Iris pigment epithelial cell (primary cell): ENCODE results near the gene COMMD3.
"Not testable (repeated sequence)": the region's sequence is repeated elsewhere in the genome, so short reads cannot be mapped to it uniquely, and the experiment has no call there.

ENCODE experiments used
- DNase-seq: peaks from one replicate; pipeline ENCODE4 v3.0.0-alpha.2; 2011; ENCODE audit warnings: low read depth

Gene COMMD3

GRCh38 chr10:22316286-22317075 lies at the start of gene COMMD3:
Gene COMMD3, plus strand, starts transcription at chr10:22316388. Its CDS starts 30 bp downstream, at chr10:22316418.
- DNase-seq, result peak; percentile 87

GRCh38 chr10:22268503-22268902 lies 47.7 kb upstream of the COMMD3 start:
- DNase-seq, result no peak

GRCh38 chr10:22271786-22272185 lies 44.4 kb upstream of the COMMD3 start:
- DNase-seq, result no peak

- DNase-seq, result no peak
These were observed 37.8 kb upstream of the COMMD3 start for GRCh38 chr10:22278441-22278782.

GRCh38 chr10:22280078-22280477 lies 36.1 kb upstream of the COMMD3 start:
- no peak for DNase-seq

GRCh38 chr10:22285130-22285529 lies 31.1 kb upstream of the COMMD3 start:
- DNase-seq, result no peak

GRCh38 chr10:22293747-22294404 lies 22.3 kb upstream of the COMMD3 start:
- DNase-seq, result no peak

GRCh38 chr10:22294694-22295093 lies 21.5 kb upstream of the COMMD3 start:
- DNase-seq, result no peak

- DNase-seq, result no peak
These were observed 15.0 kb upstream of the COMMD3 start for GRCh38 chr10:22301193-22301592.

GRCh38 chr10:22303461-22303860 lies 12.7 kb upstream of the COMMD3 start:
- DNase-seq, result no peak

GRCh38 chr10:22305721-22306120 lies 10.5 kb upstream of the COMMD3 start:
- no peak for DNase-seq

- DNase-seq, result peak; percentile 15
These were observed 7.8 kb upstream of the COMMD3 start for GRCh38 chr10:22308390-22308789.

- no peak for DNase-seq
These were observed 6.8 kb upstream of the COMMD3 start for GRCh38 chr10:22309180-22310000.

- not testable (repeated sequence) for DNase-seq
These were observed 6.2 kb upstream of the COMMD3 start for GRCh38 chr10:22310012-22310411.

GRCh38 chr10:22310928-22311327 lies 5.3 kb upstream of the COMMD3 start:
- no peak for DNase-seq

- no peak for DNase-seq
These were observed 1.3 kb upstream of the COMMD3 start for GRCh38 chr10:22314852-22315251.

- DNase-seq, result no peak
These were observed 518 bp upstream of the COMMD3 start for GRCh38 chr10:22315455-22316285.

- no peak for DNase-seq
These were observed 835 bp downstream of the COMMD3 start for GRCh38 chr10:22317076-22317370.

- no peak for DNase-seq
These were observed 1.8 kb downstream of the COMMD3 start for GRCh38 chr10:22317771-22318565.

GRCh38 chr10:22318772-22319171 lies 2.6 kb downstream of the COMMD3 start:
- no peak for DNase-seq

GRCh38 chr10:22319547-22319979 lies 3.4 kb downstream of the COMMD3 start:
- DNase-seq, result no peak
